ENCODE results near the gene VPS8. TPM values are rescaled to one million over a fixed set of nuclear protein-coding genes. Genes with fewer than 3 reads are reported as not detected.
"Not testable (repeated sequence)": the region's sequence is repeated elsewhere in the genome, so short reads cannot be mapped to it uniquely, and the experiment has no call there.

Gene VPS8
- total RNA-seq, 1 donor from 2014 or later: 101 TPM

DNA sequence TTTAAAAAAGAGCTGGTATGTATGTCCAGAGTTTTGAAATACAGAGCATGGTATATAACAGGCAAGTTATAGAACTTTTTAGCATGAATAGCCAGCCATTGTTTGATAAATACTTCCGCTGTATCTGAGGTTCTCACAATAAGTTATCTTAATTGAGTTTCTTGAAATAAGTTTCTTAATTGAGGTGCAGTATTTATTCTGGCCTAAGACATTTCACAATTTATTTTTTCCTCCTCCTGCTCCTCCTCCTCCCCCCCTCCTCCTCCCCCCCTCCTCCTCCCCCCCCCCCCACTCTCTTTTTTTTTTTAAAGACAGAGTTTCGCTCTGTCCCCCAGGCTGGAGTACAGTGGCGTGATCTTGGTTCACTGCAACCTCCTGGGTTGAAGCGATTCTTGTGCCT is 83.4 kb downstream of the VPS8 start:
- intact Hi-C loops (cut with DNase I): no loop called here
- DNase-seq (ENCODE audit: low spot score): no peak

DNA sequence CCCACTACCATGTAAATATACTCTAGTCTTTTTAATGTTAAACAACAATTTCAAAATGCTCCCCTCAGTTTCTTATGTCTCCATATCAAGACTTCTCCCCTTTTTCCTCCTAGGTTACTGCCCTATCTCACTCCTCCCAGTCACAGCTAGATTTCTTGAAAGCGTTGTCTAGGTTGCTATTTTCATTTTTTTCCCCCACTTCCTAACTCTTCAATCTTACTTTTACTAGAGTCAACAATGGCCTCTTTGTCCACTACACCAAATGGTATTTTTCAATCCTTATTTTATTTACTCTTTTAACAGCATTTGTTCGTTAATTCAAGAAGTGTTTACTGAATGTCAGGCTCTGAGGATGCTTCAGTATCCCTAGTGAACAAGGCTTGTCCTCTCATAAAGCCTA is 84.4 kb downstream of the VPS8 start:
- DNase-seq (ENCODE audit: low spot score): no peak
- intact Hi-C loops (cut with DNase I): no loop called here

DNA sequence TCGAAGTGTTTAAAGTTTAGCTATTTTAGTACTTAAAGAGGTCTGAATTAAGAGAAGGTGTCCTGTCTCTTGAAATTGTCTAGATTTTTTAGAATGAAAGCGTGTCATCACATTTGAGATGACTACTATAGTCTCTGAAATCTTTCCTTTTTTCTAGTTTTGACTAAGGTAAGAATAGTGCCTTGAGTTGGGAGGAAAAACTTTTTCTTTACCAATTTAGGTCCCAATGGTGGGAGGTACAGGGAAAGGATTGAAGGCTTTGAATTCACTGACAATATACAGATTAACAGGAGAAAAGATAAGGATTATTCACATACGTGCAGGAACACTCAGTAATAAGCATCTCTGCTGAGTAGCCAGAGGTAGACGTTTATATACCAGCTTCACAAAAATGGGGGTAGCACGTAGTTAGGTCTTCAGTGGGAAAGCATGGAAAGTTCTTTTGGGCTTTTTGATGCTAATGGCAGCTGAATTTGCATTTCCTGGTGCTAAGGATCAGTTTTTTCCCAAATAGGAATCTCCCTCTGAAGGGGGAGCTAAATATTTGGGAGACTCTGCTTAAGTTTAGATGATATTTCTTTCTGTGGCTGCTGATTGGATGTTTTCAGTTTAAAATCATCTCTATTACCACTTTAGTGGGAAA is 88.1 kb downstream of the VPS8 start:
- intact Hi-C loops (cut with DNase I): no loop called here
- no peak for DNase-seq (ENCODE audit: low spot score)

DNA sequence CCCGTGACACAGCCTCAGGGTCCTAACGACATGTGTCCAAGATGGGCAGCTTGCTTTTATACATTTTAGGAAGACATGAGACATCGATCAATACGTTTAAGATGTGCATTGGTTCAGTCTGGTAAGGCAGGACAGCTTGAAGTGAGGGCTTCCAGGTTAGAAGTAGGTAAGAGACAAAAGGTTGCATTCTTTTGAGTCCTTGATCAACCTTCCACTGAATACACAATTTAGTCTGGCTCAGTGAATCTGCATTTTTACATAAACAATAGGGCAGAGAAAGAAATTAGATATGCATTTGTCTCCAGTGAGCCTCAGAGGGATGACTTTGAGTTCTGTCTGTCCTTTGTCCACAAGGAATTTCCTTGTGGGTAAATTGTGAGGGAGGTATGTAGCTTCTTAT is 95.1 kb downstream of the VPS8 start:
- DNase-seq (ENCODE audit: low spot score); intact Hi-C loops (cut with DNase I): not testable (repeated sequence)

DNA sequence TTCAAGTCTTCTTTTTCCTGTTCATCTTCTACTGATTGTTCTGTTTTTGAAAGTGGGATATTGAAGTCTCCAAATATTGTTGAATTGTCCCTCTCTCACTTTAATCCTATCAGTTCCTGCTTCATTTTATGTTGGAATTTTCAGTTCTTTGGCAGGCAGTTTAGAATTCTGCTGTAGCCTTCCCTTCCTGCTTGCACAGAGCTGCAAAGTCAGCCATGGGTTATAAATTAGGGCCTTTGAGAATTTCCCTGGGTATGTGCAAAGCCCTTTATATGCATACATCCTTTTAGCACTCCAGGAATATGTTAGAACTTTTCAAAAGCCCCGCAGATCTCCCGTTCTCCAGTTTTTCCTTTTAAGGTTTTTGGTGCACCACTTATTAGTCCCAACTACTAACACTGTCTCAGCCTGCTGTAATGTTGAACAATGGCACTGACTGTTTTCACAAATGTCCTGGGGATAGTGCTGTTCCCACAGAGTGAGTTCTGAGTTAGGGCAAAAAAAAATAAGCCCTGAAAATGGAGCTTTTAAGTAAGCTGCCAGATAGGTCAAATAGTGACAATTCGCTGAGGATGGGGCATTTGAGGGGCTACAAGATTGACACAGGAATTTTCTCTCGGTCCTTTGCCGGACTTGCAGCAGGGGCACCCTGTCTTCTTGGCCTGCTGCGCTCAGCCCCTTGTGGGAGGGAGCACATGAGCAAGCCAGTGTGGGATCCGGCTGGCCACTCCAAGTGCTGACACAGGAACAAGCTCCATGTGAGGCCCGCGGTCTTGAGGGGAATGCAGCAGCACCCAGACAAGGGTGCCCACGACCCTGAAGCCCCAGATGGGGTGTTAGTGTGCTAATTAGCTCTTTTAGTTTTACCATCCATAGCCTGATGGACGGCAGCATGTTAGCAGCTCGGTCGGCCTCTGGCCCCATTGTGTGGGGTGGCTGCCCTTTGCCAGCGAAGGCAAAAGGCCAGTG is 96.0 kb downstream of the VPS8 start:
- intact Hi-C loops (cut with DNase I): no loop called here
- DNase-seq (ENCODE audit: low spot score): no peak

DNA sequence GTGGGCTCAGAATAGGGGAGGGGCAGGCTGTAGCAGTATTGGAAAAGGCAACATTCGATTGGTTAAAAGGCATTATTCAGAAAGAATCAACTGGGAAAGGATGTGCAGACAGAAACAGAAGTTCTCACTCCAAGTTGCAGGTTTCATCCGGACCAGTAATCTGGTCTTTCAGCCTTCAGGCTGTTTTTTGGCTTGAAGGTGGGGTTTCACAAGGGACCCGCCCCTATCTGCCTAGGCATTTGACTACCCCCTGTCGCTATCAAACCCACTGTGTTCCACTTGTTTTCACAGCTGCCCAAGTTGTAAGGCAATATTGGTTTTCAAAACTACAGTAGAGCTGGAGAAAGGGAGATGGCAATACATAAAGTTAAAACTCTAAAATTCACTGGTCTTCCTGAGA is 96.9 kb downstream of the VPS8 start:
- no peak for DNase-seq (ENCODE audit: low spot score)
- intact Hi-C loops (cut with DNase I): no loop called here

DNA sequence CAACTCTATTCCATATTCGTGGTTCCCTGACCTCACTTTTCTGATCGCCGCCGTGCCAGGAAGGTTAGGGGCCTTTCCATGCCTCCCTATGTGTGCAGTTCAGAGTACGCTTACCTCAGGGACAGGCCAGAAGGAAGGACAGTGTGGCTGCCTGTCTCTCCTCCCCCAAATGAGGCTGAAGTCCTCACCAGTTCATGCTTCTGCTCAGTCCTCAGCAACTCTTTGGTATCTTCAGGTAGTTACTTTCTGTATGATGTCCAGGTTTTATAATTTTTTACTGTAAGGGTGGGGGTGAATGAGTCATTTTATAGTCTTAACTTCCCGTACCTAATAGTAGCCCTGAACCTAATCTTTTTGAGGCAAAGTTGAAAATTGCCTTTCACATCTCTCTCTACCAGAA is 98.7 kb downstream of the VPS8 start:
- intact Hi-C loops (cut with DNase I): no loop called here

DNA sequence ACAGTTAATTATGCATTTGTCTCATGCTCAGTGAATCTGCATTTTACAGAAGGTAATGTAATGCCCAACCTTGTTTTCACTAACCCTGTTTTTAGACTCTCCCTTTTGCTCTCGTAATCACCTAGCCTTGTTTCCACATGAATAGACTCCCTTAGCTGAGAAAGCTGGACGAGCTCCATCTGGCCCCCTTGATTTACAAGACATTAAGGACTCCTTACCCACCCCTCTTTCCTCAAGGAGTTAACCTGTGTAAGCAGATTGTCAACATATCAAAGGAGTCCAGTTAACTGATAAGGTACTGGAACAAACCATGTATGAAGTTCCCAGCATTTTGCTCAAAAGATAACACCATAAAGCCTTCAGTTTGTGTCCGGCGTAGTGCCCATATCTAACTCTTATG is 99.6 kb downstream of the VPS8 start:
- DNase-seq (ENCODE audit: low spot score): no peak
- intact Hi-C loops (cut with DNase I): no loop called here

More for the DNA sequence above, 98.7 kb downstream of the VPS8 start:
- DNase-seq (ENCODE audit: low spot score): no peak

DNA sequence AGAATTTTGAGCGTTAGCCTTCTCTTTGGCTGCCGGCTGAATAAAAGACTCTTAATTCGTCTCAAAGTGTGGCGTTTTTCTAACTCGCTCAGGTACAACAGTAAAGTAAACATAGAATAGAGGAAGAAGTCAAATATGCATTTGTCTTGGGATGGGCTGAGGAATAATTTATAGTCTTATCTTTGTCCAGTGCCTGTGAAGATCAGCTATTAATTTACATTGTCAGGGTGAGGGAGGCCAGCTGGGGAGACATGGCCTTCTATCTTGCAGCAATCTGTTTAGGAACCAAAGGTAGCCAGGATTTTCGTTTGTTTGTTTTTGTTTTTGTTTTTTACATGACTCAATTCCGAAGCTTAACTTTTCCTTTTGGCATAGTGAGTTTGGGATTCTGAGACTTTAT is 100.2 kb downstream of the VPS8 start:
- intact Hi-C loops (cut with DNase I): no loop called here
- no peak for DNase-seq (ENCODE audit: low spot score)

DNA sequence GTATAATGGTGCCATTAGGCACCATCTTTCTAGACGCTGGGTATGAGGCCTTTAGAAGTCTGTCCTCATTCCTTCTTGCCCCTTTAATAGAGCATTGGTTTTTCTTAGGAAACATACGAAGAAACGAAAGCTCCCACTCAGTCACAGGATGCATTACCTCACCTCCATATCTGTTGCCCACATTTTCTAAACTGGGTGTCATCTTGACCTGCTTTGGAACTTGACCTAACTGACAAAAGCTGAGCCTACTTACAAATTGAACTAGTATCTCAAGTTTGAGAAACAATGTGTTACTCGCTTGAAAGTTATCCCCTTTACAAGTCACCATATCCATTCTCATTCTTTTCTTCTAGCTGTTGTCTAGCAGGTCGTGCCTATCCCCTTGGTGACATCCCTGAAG is 102.7 kb downstream of the VPS8 start:
- no peak for DNase-seq (ENCODE audit: low spot score)
- intact Hi-C loops (cut with DNase I): no loop called here

DNA sequence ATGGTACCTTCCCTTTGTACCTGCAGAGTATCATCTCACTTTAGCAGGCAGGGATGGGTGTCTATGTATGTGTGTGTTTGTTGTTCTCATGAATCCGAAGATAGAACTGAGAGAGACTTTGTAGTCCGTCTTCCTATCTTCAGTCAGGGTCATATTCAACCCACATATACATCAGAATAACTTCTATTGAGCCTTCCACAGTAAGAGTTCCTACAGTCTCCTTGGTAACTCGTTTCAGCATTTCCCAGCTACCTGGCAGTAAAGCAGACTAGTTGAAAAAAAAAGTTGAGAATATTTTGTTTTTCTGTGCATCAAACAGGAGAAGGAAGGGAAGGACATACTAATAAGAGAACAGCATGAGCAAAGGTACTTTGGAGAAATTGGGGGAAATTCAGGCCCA is 106.8 kb downstream of the VPS8 start:
- intact Hi-C loops (cut with DNase I): no loop called here
- no peak for DNase-seq (ENCODE audit: low spot score)

DNA sequence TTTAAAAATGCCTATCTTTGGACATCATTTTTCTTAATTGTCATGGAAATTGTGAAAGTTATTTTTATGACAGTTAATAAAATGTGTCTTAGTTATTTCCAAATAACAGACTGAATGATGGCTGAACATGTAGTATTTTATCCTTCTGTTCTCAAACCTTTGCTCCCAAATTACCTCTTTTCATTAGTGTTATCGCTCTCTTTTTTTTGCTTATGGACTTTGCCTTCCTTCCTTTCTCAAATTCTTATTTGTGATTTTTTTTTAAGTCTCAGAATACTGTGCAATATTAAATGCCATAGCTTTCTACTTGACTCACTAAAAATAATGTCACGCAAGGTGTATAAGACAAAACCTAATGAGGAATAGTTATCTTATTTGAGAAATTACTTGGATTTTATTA is 107.7 kb downstream of the VPS8 start:
- intact Hi-C loops (cut with DNase I): no loop called here
- DNase-seq (ENCODE audit: low spot score): no peak

DNA sequence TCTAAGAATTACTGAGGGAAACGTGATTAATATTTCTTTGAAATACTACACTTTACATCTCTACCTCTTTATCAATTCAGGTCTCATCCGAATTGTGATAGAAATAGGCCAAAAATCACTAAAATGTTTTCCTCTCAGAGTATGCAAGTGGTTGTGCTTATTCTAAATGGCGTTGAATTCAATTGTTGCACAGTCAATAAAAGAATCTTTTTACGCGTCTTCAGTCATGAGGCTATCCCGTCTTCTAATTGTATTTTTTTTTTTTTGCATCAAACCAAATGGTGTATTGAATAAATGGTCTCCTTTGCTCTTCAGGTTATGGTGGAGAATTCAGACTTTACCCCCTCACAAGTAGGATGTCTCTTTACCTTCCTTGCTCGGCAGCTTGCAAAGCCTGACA is 112.6 kb downstream of the VPS8 start:
- no peak for DNase-seq (ENCODE audit: low spot score)
- intact Hi-C loops (cut with DNase I): no loop called here

DNA sequence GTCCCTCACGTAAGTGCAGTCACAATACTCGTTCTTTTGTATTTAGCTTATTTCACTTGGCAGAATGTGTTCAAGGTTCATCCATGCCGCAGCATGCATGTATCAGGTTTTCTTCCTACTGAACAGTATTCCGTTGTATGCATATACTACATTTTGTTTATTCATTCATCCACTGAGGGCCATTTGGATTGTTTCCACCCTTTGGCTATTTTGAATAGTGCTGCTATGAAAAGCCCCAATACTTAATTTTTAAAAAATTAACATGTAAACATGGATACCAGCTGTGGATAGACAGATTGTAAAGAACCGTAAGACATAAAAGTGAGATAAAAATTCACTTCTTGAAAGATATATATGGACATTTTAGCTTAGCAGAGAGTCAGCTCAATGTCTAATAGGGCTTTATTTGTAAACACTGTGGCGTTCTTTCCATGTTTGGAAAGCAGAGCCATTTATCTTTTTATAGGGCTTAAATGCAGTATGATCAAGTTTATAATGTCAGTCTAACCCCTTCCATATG is 115.9 kb downstream of the VPS8 start:
- intact Hi-C loops (cut with DNase I): no loop called here
- DNase-seq (ENCODE audit: low spot score): no peak

DNA sequence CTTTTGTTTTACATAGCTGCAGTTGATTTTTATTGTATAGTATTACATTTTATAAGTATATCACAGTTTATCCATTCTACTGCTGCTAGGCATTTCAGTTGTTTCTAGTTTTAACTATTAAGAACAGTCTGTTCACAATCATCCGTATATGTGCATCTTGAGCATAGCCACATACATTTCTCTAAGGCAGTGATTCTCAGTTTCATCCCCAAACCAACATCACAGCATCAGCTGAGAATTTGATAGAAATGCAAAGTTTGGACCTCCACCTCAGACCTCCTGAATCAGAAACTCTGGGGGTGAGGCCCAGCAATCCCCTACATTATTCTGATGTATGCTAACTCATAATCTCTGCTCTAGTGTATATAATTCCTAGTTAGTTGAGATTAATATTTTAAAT is 120.8 kb downstream of the VPS8 start:
- no peak for DNase-seq (ENCODE audit: low spot score)
- intact Hi-C loops (cut with DNase I): no loop called here

DNA sequence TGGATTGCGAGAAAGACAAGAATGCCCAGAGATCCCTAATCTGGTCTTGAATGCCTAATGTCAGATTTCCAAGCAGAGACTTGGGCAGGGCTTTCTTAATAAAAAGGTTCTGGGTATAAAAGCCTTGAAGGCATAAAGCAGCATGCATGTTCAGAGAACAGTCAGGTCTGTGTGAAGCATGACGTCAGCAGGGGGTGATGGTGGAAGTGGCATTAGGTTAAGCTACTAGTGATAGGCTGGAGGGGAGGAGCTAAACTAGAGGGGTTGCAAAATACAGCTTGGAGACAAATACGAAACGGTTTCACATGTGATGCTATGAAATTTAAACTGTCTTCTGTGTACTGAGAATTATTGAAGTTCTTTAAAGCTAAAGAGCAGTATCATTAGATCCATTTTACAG is 125.6 kb downstream of the VPS8 start:
- no peak for DNase-seq (ENCODE audit: low spot score)

DNA sequence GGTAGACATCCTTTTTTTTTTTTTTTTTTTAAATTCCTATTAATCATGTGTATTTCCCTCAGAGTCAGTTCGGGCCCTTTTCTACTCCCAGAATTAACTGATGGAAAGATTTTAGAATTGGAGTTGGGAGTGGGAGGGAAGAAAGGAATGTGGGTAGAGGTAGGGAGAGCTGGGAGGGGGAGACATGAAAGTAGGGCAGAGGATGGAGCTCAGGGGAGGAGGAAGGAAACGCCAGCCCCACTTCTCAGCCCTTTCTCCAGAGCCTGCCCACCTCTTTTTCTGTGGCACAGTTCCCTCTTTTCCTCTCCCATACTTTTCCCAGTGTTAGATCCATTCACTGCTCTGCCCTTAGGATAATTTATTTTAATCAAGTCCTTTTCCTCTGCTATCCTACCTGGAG is 129.4 kb downstream of the VPS8 start:
- DNase-seq (ENCODE audit: low spot score): no peak
- intact Hi-C loops (cut with DNase I): no loop called here

More for the DNA sequence above, 125.6 kb downstream of the VPS8 start:
- intact Hi-C loops (cut with DNase I): no loop called here

DNA sequence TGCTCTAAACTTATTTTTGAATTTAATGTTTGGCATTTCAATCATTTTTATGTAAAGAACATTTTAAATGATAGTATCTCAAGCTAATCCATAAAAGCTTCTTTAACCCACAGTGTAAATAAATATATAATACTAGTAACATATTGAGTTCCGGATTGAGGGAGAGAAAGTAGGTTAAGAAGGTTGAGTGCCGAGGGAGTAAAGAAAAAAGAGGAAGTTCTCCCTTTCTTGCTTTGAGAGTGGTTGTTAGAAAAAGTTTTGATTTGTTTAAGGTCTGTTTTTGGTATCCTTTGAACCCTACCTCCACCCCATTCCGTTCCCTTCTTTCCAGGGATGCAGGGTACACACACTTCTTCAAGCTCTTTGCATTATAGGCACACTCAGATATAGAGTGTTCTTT is 130.8 kb downstream of the VPS8 start:
- intact Hi-C loops (cut with DNase I): no loop called here
- DNase-seq (ENCODE audit: low spot score): no peak

DNA sequence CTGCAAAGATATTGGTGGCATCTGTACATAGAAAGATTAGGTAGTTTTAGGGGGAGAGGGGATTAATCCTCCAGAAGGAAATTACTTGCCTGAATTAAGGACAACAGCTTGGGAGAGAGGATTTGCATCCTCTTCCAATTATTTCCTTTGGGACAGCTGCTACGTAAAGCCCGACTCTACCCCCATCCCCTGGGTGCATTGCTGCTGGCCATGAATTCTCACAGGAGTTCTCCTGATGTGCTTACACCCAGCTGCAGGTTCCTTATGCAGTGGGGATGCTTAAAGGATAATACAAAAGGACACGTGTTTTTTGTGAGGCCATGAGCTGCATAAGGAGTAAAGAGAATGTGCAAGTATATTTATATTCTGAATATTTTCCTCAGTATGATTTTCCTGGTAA is 132.3 kb downstream of the VPS8 start:
- intact Hi-C loops (cut with DNase I): no loop called here
- no peak for DNase-seq (ENCODE audit: low spot score)

DNA sequence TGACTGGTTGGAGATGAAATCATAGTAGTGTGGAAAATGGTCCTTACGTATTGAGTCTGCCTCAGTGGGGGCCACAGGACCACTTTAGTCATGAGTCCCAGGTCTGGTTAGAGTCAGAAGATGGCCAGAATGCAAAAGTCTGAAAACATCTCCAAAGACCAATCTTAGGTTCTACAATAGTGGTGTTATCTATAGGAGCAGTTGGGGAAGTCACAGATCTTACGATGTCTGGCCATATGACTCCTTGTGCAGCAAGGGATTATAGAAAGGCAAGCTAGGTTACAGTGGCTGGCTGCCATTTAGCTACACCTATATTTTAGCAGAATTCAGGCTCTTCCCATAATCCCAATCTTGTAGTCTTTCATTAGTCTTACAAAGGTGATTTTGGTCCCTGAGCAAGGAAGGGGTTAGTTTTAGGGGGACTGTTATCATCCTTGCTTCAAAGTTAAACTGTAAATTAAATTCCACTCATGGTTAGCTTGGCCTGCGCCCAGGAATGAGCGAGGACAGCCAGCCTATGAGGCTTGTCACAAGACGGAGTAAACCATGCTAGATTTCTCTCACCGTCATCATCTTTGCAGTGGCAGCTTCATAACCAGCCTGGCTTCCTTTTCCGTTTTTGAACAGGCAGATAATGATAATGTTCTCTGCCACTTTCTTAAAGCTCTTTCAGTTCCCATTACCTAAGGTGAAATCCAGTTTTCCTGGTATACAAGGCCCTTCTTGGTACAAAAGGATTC is 134.1 kb downstream of the VPS8 start:
- DNase-seq (ENCODE audit: low spot score): no peak
- intact Hi-C loops (cut with DNase I): no loop called here
